Nephron progenitor cell (in vitro differentiated cells): ENCODE data around the gene STMND1.

Experiments
- DNase-seq: peaks from one replicate; pipeline ENCODE4 v3.0.0; 2021
- H3K27ac Mint-ChIP-seq: 2 replicates; pipeline ENCODE4 v1.8.0; 2021; ENCODE audit warnings: mild to moderate bottlenecking, moderate library complexity, mixed read lengths
- H3K27me3 Mint-ChIP-seq: 2 replicates; pipeline ENCODE4 v1.8.0; 2021; ENCODE audit warnings: mild to moderate bottlenecking, low read depth, mixed read lengths; ENCODE audit not compliant: poor library complexity
- H3K36me3 Mint-ChIP-seq: 2 replicates; pipeline ENCODE4 v1.8.0; 2021; ENCODE audit warnings: low read depth, mixed read lengths
- H3K4me1 Mint-ChIP-seq: 2 replicates; pipeline ENCODE4 v1.8.0; 2021; ENCODE audit warnings: mixed read lengths
- H3K4me3 Mint-ChIP-seq: 2 replicates; pipeline ENCODE4 v1.8.0; 2021; ENCODE audit warnings: mild to moderate bottlenecking, moderate library complexity, mixed read lengths
- H3K9me3 Mint-ChIP-seq: 2 replicates; pipeline ENCODE4 v1.8.0; 2021; ENCODE audit warnings: mild to moderate bottlenecking, moderate library complexity, mixed read lengths
- CTCF ChIP-seq: fragments of 200-600 bp; sonication (generic); IDR thresholded peaks from 2 replicates; pipeline ENCODE4 v1.5.0; 2021; ENCODE audit warnings: antibody characterized with exemption

STMND1 gene

GRCh38 chr6:17081273-17081672 is 20.6 kb upstream of the STMND1 start:
- H3K27me3 Mint-ChIP-seq, result peaks cover 13% of the 10 kb centered on the region
- H3K4me3 Mint-ChIP-seq, result no peak overlapping the region
- H3K27ac Mint-ChIP-seq, result no peak overlapping the region
- DNase-seq, result no peak
- no peaks in the 10 kb centered on the region for H3K4me1 Mint-ChIP-seq
- H3K36me3 Mint-ChIP-seq, result no peaks in the 10 kb centered on the region
- H3K9me3 Mint-ChIP-seq, result peaks cover 27% of the 10 kb centered on the region
- TF ChIP-seq CTCF, result no peak

- Mint-ChIP-seq H3K27ac (no peak overlapping the region), H3K36me3 (no peaks in the 10 kb centered on the region), H3K27me3 (peaks cover 10% of the 10 kb centered on the region), H3K4me1 (no peaks in the 10 kb centered on the region), H3K4me3 (no peak overlapping the region), H3K9me3 (peaks cover 20% of the 10 kb centered on the region)
- no peak for TF ChIP-seq CTCF
- no peak for DNase-seq
Measured at GRCh38 chr6:17081860-17082508, 19.9 kb upstream of the STMND1 start.

GRCh38 chr6:17083397-17083796 is 18.5 kb upstream of the STMND1 start:
- no peak overlapping the region for H3K27ac Mint-ChIP-seq
- H3K9me3 Mint-ChIP-seq, result peaks cover 7% of the 10 kb centered on the region
- no peak overlapping the region for H3K4me3 Mint-ChIP-seq

GRCh38 chr6:17086469-17086868 is 15.4 kb upstream of the STMND1 start:
- no peak overlapping the region for H3K27ac Mint-ChIP-seq

More at GRCh38 chr6:17083397-17083796, 18.5 kb upstream of the STMND1 start:
- TF ChIP-seq CTCF, result no peak
- Mint-ChIP-seq H3K4me1 (no peaks in the 10 kb centered on the region), H3K27me3 (peaks cover 14% of the 10 kb centered on the region), H3K36me3 (no peaks in the 10 kb centered on the region)
- DNase-seq, result no peak

GRCh38 chr6:17088091-17088611 is 13.7 kb upstream of the STMND1 start:
- Mint-ChIP-seq H3K9me3 (peaks cover 24% of the 10 kb centered on the region), H3K27me3 (peaks cover 19% of the 10 kb centered on the region), H3K4me1 (no peaks in the 10 kb centered on the region), H3K27ac (no peak overlapping the region), H3K36me3 (peaks cover 5% of the 10 kb centered on the region), H3K4me3 (no peak overlapping the region)
- DNase-seq, result no peak
- no peak for TF ChIP-seq CTCF

More at GRCh38 chr6:17086469-17086868, 15.4 kb upstream of the STMND1 start:
- H3K4me1 Mint-ChIP-seq, result no peaks in the 10 kb centered on the region
- H3K9me3 Mint-ChIP-seq, result peaks cover 24% of the 10 kb centered on the region
- peaks cover 5% of the 10 kb centered on the region for H3K36me3 Mint-ChIP-seq
- peak; percentile 46 for DNase-seq
- peak; percentile 55 for TF ChIP-seq CTCF
- H3K4me3 Mint-ChIP-seq, result no peak overlapping the region
- H3K27me3 Mint-ChIP-seq, result peaks cover 10% of the 10 kb centered on the region

GRCh38 chr6:17091122-17091521 is 10.7 kb upstream of the STMND1 start:
- peak; percentile 8 for TF ChIP-seq CTCF
- no peak for DNase-seq
- peaks cover 24% of the 10 kb centered on the region for H3K9me3 Mint-ChIP-seq
- H3K27me3 Mint-ChIP-seq, result peaks cover 29% of the 10 kb centered on the region
- H3K27ac Mint-ChIP-seq, result no peak overlapping the region
- H3K4me1 Mint-ChIP-seq, result peaks cover 5% of the 10 kb centered on the region
- H3K36me3 Mint-ChIP-seq, result peaks cover 5% of the 10 kb centered on the region
- no peak overlapping the region for H3K4me3 Mint-ChIP-seq
